Activated CD8-positive, alpha-beta T cell treated with anti-CD3 and anti-CD28 coated beads for 36 hours (primary cell): Measurements from ENCODE around the gene DPF1. TPM values are rescaled to one million over a fixed set of nuclear protein-coding genes. Genes with fewer than 3 reads are reported as not detected.

Experiments used
- ATAC-seq: fragments of 200-7000 bp; cut with Tn5 transposase; one replicate; pipeline ENCODE4 v1.10.0; 2021; ENCODE audit warnings: mild to moderate bottlenecking, moderate library complexity
- CTCF ChIA-PET: fragments of 350-600 bp; sonication (Branson Sonifier 250); formaldehyde crosslinking; loops from one replicate; lab custom pipeline; 2021; ENCODE audit warnings: antibody characterized with exemption; lab: Charles Lee
- POLR2A ChIA-PET: fragments of 350-600 bp; sonication (Branson Sonifier 250); formaldehyde crosslinking; loops from one replicate; lab custom pipeline; 2021; ENCODE audit warnings: antibody characterized with exemption; lab: Charles Lee
- DNase-seq: peaks from one replicate; pipeline ENCODE4 v3.0.0-alpha.2; 2020
- H3K27ac Mint-ChIP-seq: one replicate; pipeline ENCODE4 v1.8.0; 2021; ENCODE audit warnings: mild to moderate bottlenecking, mixed read lengths
- H3K27me3 Mint-ChIP-seq: one replicate; pipeline ENCODE4 v1.8.0; 2021; ENCODE audit warnings: mixed read lengths
- H3K36me3 Mint-ChIP-seq: one replicate; pipeline ENCODE4 v1.8.0; 2021; ENCODE audit warnings: low read depth, mixed read lengths
- H3K4me1 Mint-ChIP-seq: one replicate; pipeline ENCODE4 v1.8.0; 2021; ENCODE audit warnings: low read depth, mixed read lengths
- H3K4me3 Mint-ChIP-seq: one replicate; pipeline ENCODE4 v1.8.0; 2021; ENCODE audit warnings: mild to moderate bottlenecking, moderate library complexity, mixed read lengths
- H3K9me3 Mint-ChIP-seq: one replicate; pipeline ENCODE4 v1.8.0; 2021; ENCODE audit warnings: mixed read lengths
- CTCF ChIP-seq: fragments of 200-600 bp; IDR thresholded peaks from one replicate; pipeline ENCODE4 v1.8.0; 2022; ENCODE audit warnings: antibody characterized with exemption, mild to moderate bottlenecking
- intact Hi-C: fragments of 100-400 bp; cut with micrococcal nuclease; formaldehyde crosslinking; loops from one replicate; pipeline ENCODE4 v1.10.0; 2022
- total RNA-seq, 2 experiments: library from RNA; stranded (reverse); gene quantifications; one replicate each; pipeline ENCODE4 v1.2.3, GENCODE V29; 2021

Gene DPF1
- total RNA-seq, 2 experiments from 2014 or later = 0.47 to 1.0 TPM

GRCh38 chr19:38251564-38252051 lies 27.6 kb upstream of the DPF1 start:
- Mint-ChIP-seq H3K9me3 (no peaks in the 10 kb centered on the region), H3K27me3 (peaks cover 20% of the 10 kb centered on the region), H3K4me3 (no peak overlapping the region), H3K27ac (no peak overlapping the region), H3K4me1 (peaks cover 3% of the 10 kb centered on the region), H3K36me3 (no peaks in the 10 kb centered on the region)
- TF ChIP-seq CTCF = no peak
- DNase-seq (no peak), ATAC-seq (no peak)
- intact Hi-C loops = no loop called here
- CTCF ChIA-PET = interaction anchor here (1.2 to 1.7 kb wide), 2 partner anchors 17 to 39 kb away, joined by 3 to 5 read pairs; no protein-coding TSS in a partner anchor
- POLR2A ChIA-PET = interaction anchor here (1.0 to 1.4 kb wide), 2 partner anchors 14 to 30 kb away, joined by 3 to 4 read pairs; no protein-coding TSS in a partner anchor

GRCh38 chr19:38250821-38251563 lies 27.0 kb upstream of the DPF1 start:
- CTCF ChIA-PET = interaction anchor here (0.7 to 1.7 kb wide), 3 partner anchors 17 to 38 kb away, joined by 3 to 5 read pairs (median 3); no protein-coding TSS in a partner anchor
- no peak overlapping the region for H3K27ac Mint-ChIP-seq
- intact Hi-C loops = no loop called here

GRCh38 chr19:38250428-38250820 lies 26.4 kb upstream of the DPF1 start:
- Mint-ChIP-seq H3K27me3 (peaks cover 16% of the 10 kb centered on the region), H3K9me3 (no peaks in the 10 kb centered on the region), H3K4me3 (no peak overlapping the region), H3K4me1 (peaks cover 3% of the 10 kb centered on the region), H3K27ac (no peak overlapping the region), H3K36me3 (no peaks in the 10 kb centered on the region)
- intact Hi-C loops = no loop called here
- CTCF ChIA-PET = interaction anchor here (0.7 to 1.7 kb wide), 2 partner anchors 17 to 38 kb away, joined by 3 to 5 read pairs; no protein-coding TSS in a partner anchor
- POLR2A ChIA-PET = interaction anchor here (1.4 kb wide), 1 partner anchor 15 kb away, joined by 4 read pairs; no protein-coding TSS in a partner anchor
- ATAC-seq (no peak), DNase-seq (no peak)
- no peak for TF ChIP-seq CTCF

More at GRCh38 chr19:38250821-38251563, 27.0 kb upstream of the DPF1 start:
- H3K9me3 Mint-ChIP-seq = no peaks in the 10 kb centered on the region
- H3K27me3 Mint-ChIP-seq = peaks cover 19% of the 10 kb centered on the region
- POLR2A ChIA-PET = interaction anchor here (1.4 kb wide), 1 partner anchor 15 kb away, joined by 4 read pairs; no protein-coding TSS in a partner anchor
- TF ChIP-seq CTCF = no peak
- peaks cover 3% of the 10 kb centered on the region for H3K4me1 Mint-ChIP-seq
- no peak overlapping the region for H3K4me3 Mint-ChIP-seq
- DNase-seq (no peak), ATAC-seq (no peak)
- no peaks in the 10 kb centered on the region for H3K36me3 Mint-ChIP-seq

- DNase-seq (no peak), ATAC-seq (no peak)
- intact Hi-C loops = no loop called here
- H3K4me1 Mint-ChIP-seq = peaks cover 8% of the 10 kb centered on the region
- peaks cover 5% of the 10 kb centered on the region for H3K27me3 Mint-ChIP-seq
- CTCF ChIA-PET = no interaction called here
- POLR2A ChIA-PET = no interaction called here
- no peak overlapping the region for H3K4me3 Mint-ChIP-seq
- no peaks in the 10 kb centered on the region for H3K36me3 Mint-ChIP-seq
- H3K9me3 Mint-ChIP-seq = no peaks in the 10 kb centered on the region
- no peak overlapping the region for H3K27ac Mint-ChIP-seq
- no peak for TF ChIP-seq CTCF
These were observed 24.4 kb upstream of the DPF1 start for GRCh38 chr19:38248421-38248820.

GRCh38 chr19:38247734-38248268 lies 23.8 kb upstream of the DPF1 start:
- ATAC-seq = no peak
- CTCF ChIA-PET = no interaction called here
- TF ChIP-seq CTCF = no peak

More at GRCh38 chr19:38247734-38248268, 23.8 kb upstream of the DPF1 start:
- POLR2A ChIA-PET = no interaction called here
- Mint-ChIP-seq H3K9me3 (no peaks in the 10 kb centered on the region), H3K27ac (no peak overlapping the region), H3K4me1 (peaks cover 8% of the 10 kb centered on the region), H3K27me3 (peaks cover 5% of the 10 kb centered on the region), H3K36me3 (no peaks in the 10 kb centered on the region), H3K4me3 (no peak overlapping the region)
- DNase-seq = no peak
- intact Hi-C loops = no loop called here
